HL-60 (cell line): ENCODE results near the gene ARF3.

Experiments used
- DNase-seq, 2 experiments: peaks; one replicate each; pipeline ENCODE4 v3.0.0-alpha.2; 2010 to 2020; ENCODE audit warnings: low read depth in 1 of 2, low spot score in 1 of 2
- H3K27ac ChIP-seq: fragments of 250-450 bp; sonication (Bioruptor Pico); replicated peaks from 2 replicates; pipeline ENCODE4 v1.5.1; 2020; ENCODE audit warnings: mild to moderate bottlenecking, moderate library complexity
- H3K27me3 ChIP-seq: fragments of 250-450 bp; sonication (Bioruptor Pico); 2 replicates; pipeline ENCODE4 v1.5.1; 2021; ENCODE audit warnings: mild to moderate bottlenecking, moderate library complexity; ENCODE audit not compliant: insufficient read depth, poor library complexity, severe bottlenecking
- H3K4me3 ChIP-seq: replicated peaks from 2 replicates; pipeline ENCODE4 v1.5.1; 2011; ENCODE audit warnings: mild to moderate bottlenecking, control low read depth, low read length; ENCODE audit not compliant: insufficient read depth
- GABPA ChIP-seq: IDR thresholded peaks from 2 replicates; pipeline ENCODE4 v1.6.1; 2012; ENCODE audit warnings: low read depth
- POLR2AphosphoS5 ChIP-seq: IDR thresholded peaks from 2 replicates; pipeline ENCODE4 v1.6.1; 2012; ENCODE audit warnings: low read depth
- REST ChIP-seq: IDR thresholded peaks from 2 replicates; pipeline ENCODE4 v1.6.1; 2012; ENCODE audit warnings: low read depth; ENCODE audit not compliant: insufficient replicate concordance
- SPI1 ChIP-seq: IDR thresholded peaks from 2 replicates; pipeline ENCODE4 v1.6.1; 2012; ENCODE audit warnings: low read depth, mild to moderate bottlenecking, borderline replicate concordance
- TF ChIP-seq, protein P1 (sequence below): IDR thresholded peaks from one replicate; pipeline ENCODE4 v1.5.1; 2011; ENCODE audit warnings: low read length, control low read depth, inconsistent platforms; ENCODE audit not compliant: insufficient read depth

Gene ARF3

DNA sequence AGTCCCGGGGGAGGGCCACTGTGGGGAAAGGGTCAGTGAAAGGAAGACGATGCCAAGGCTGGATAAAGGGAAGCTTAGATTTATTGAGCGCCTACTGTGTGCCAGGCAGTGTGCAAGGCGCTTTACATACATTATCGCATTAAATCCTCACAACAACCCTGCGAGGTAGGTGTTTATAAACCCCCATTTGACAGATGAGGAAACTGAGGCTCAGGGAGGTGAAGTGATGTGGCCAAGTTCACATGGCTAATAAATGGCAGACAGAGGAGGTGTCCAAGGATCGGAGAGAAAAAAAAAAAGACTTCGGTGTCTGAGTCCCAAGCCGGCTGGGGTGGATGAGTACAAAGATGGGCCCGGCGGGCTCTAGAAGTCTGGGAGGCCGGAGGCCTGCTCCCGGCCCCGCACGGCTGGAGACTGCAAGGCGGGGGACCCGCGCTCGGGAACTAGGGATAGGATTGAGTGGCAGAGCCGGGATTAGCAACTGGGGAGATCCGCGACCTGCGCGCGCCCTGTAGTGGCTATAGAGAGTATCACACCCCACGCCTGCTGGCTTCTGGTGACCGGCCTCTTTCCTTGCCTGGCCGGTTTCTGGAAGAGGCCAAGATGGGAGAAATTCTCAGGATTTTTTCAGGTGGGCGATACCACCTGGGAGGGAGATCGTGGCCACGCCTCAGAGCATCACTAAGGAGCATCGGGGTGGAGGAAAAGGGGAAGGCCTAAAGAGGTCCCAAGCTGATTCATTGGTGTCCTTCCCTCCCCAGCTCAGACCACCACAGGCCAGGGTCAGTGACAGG is 38.0 kb upstream of the ARF3 start:
- Histone ChIP-seq H3K4me3 (no peak overlapping the region), H3K27me3 (peaks cover 25% of the 10 kb centered on the region), H3K27ac (no peak overlapping the region)
- DNase-seq, result peak in 1 of 2 experiments; percentile 60
- TF ChIP-seq, protein P1, sequence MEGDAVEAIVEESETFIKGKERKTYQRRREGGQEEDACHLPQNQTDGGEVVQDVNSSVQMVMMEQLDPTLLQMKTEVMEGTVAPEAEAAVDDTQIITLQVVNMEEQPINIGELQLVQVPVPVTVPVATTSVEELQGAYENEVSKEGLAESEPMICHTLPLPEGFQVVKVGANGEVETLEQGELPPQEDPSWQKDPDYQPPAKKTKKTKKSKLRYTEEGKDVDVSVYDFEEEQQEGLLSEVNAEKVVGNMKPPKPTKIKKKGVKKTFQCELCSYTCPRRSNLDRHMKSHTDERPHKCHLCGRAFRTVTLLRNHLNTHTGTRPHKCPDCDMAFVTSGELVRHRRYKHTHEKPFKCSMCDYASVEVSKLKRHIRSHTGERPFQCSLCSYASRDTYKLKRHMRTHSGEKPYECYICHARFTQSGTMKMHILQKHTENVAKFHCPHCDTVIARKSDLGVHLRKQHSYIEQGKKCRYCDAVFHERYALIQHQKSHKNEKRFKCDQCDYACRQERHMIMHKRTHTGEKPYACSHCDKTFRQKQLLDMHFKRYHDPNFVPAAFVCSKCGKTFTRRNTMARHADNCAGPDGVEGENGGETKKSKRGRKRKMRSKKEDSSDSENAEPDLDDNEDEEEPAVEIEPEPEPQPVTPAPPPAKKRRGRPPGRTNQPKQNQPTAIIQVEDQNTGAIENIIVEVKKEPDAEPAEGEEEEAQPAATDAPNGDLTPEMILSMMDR, result peak; percentile 61
- no peak for TF ChIP-seq POLR2AphosphoS5

DNA sequence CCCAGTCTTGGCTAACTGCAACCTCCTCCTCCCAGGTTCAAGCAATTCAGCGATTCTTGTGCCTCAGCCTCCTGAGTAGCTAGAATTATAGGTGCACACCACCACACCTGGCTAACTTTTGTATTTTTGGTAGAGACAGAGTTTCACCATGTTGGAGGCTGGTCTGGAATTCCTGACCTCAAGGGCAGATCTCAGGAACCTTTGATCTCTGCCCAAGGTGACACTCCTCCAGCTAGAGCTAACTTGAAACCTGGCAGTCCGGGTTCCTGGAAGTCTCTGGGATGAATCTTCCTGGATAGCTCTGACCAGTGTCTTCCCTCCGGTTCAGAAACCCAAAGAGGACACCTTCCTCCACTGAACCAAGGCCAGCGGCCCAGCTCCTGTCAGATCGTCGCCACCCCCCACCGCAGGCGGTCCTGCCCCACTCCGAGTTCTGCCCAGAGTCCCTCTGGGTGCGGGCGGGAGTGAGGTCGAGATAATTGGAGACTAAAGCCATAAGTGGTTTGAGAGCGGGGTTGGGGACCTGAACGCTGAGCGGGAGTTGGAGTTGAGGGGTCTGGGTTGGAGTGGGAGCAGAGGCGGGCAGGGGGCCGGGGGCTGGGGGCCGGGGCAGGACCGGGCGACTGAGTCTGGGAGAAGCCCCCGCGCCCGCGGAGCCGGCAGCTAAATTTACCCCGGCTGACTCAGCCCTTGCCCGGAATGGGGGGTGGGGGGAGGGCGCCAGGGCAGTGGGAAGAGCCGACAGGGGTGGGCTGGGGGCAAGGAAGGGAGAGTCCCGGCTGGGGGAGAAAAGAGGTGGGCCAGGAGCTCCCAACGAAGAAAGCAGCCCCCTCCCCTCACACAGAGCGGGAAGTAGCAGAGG is 37.2 kb upstream of the ARF3 start:
- Histone ChIP-seq H3K4me3 (no peak overlapping the region), H3K27ac (no peak overlapping the region), H3K27me3 (peaks cover 25% of the 10 kb centered on the region)
- DNase-seq, result no peak
- TF ChIP-seq SPI1, result no peak
- TF ChIP-seq POLR2AphosphoS5, result no peak
- TF ChIP-seq, protein P1, result no peak
- TF ChIP-seq REST, result no peak
- no peak for TF ChIP-seq GABPA

GRCh38 chr12:48993787-48994186 is 36.5 kb upstream of the ARF3 start:
- Histone ChIP-seq H3K27me3 (peaks cover 29% of the 10 kb centered on the region), H3K27ac (no peak overlapping the region), H3K4me3 (no peak overlapping the region)
- TF ChIP-seq SPI1, result no peak
- TF ChIP-seq POLR2AphosphoS5, result no peak
- no peak for TF ChIP-seq GABPA
- TF ChIP-seq, protein P1, result no peak
- no peak for DNase-seq

DNA sequence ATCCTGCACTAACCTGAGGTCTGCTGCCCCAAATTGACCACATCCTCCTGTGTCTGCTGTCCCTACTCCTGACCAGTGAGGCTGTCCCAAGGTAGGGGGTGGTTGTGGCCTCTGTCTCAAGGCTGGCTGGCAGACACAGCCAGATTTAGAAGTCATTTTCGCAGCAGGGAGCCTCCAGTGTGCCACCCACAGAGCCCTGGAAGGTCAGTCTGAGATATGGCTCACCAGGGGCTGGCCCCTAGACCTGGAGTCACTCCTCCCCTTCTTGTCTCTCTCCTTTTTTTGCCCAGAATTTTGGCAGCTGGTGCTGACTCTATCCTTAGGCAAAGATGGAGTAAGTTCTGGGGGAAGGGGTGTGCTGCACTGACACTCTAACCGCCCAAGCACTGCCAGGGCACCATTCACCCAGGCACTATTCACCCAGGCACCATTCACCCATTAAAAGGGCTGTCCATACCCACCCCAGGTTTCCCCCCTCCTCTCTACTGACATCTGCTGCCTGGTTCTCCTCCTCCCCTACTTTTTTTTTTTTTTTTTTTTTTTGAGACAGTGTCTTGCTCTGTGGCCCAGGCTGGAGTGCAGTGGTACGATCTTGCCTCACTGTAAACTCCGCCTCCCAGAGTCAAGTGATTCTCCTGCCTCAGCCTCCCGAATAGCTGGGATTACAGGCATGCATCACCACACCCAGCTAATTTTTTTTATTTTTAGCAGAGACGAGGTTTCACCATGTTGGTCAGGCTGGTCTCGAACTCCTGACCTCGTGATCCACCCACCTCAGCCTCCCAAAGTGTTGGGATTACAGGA is 34.2 kb upstream of the ARF3 start:
- peaks cover 23% of the 10 kb centered on the region for H3K27me3 ChIP-seq
- H3K4me3 ChIP-seq, result no peak overlapping the region
- no peak for TF ChIP-seq POLR2AphosphoS5
- TF ChIP-seq, protein P1, result no peak
- no peak for TF ChIP-seq GABPA
- TF ChIP-seq SPI1, result no peak
- no peak for TF ChIP-seq REST
- no peak overlapping the region for H3K27ac ChIP-seq
- DNase-seq, result no peak
